Measurements from ENCODE around the gene MYMK.

The MYMK gene

GRCh38 chr9:133524146-133524545 is 613 bp downstream of the MYMK start:
- no peak for DNase-seq (ENCODE audit: extremely low read depth, low read depth)
- H3K4me3 ChIP-seq (replicated peaks; ENCODE audit: low read depth, low read length): no peak overlapping the region
- TF ChIP-seq CTCF (IDR thresholded peaks at IDR 0.05; ENCODE audit: low read depth, low read length, missing control alignments): no peak

- no peak overlapping the region for H3K4me3 ChIP-seq (replicated peaks; ENCODE audit: low read depth, low read length)
- no peak for TF ChIP-seq CTCF (IDR thresholded peaks at IDR 0.05; ENCODE audit: low read depth, low read length, missing control alignments)
- DNase-seq (ENCODE audit: extremely low read depth, low read depth): no peak
These were observed 1.7 kb downstream of the MYMK start for GRCh38 chr9:133523106-133523505.

- no peak for TF ChIP-seq CTCF (IDR thresholded peaks at IDR 0.05; ENCODE audit: low read depth, low read length, missing control alignments)
- no peak overlapping the region for H3K4me3 ChIP-seq (replicated peaks; ENCODE audit: low read depth, low read length)
- no peak for DNase-seq (ENCODE audit: extremely low read depth, low read depth)
These were observed 2.5 kb downstream of the MYMK start for GRCh38 chr9:133522073-133522910.

GRCh38 chr9:133521122-133522072 is 3.4 kb downstream of the MYMK start:
- H3K4me3 ChIP-seq (replicated peaks; ENCODE audit: low read depth, low read length): no peak overlapping the region
- TF ChIP-seq CTCF (IDR thresholded peaks at IDR 0.05; ENCODE audit: low read depth, low read length, missing control alignments): no peak
- no peak for DNase-seq (ENCODE audit: extremely low read depth, low read depth)

GRCh38 chr9:133520121-133520835 is 4.5 kb downstream of the MYMK start:
- TF ChIP-seq CTCF (IDR thresholded peaks at IDR 0.05; ENCODE audit: low read depth, low read length, missing control alignments): no peak
- H3K4me3 ChIP-seq (replicated peaks; ENCODE audit: low read depth, low read length): no peak overlapping the region
- DNase-seq (ENCODE audit: extremely low read depth, low read depth): no peak

- H3K4me3 ChIP-seq (replicated peaks; ENCODE audit: low read depth, low read length): no peak overlapping the region
- DNase-seq (ENCODE audit: extremely low read depth, low read depth): no peak
- TF ChIP-seq CTCF (IDR thresholded peaks at IDR 0.05; ENCODE audit: low read depth, low read length, missing control alignments): no peak
These were observed 5.1 kb downstream of the MYMK start for GRCh38 chr9:133519693-133520092.
